ENCODE measurements around the gene ZYG11A.

ZYG11A gene

DNA sequence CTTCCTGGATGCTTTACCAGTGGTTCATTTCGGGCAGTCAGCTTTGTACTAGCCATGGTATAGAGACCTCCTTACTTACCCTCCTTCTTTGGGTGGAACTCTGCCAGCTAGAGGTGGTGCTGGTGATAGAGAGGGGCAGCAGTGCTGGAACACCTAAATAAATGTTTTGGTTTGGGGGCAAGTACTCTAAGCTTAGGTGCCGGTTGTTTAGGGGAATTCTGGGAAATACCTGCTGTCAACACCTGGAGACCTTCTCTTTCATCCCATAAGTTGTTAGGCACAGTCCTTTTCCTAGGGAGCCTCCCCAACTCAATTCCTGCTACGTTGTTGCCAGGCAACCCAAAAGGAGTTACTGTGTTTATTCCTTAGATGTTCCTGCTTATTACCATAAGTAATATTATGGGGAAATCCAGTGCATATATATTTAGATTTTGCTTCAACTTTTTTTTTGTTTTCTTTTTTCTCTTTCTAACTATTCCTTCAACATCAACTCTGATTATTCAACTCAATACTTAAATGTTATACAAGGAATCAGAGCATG is 101.4 kb downstream of the ZYG11A start:
- Histone ChIP-seq H3K4me1 (ENCODE audit: low read depth, poor library complexity, severe bottlenecking) (no peaks in the 10 kb centered on the region), H3K9ac (no peak overlapping the region), H3K79me2 (ENCODE audit: insufficient read depth, low read depth) (no peaks in the 10 kb centered on the region), H3K4me2 (no peak overlapping the region), H2AFZ (ENCODE audit: low read depth) (no peak overlapping the region), H3K36me3 (ENCODE audit: insufficient read depth) (no peaks in the 10 kb centered on the region), H4K20me1 (ENCODE audit: insufficient read depth) (no peaks in the 10 kb centered on the region), H3K27me3 (ENCODE audit: insufficient read depth, low read depth) (no peaks in the 10 kb centered on the region), H3K27ac (no peak overlapping the region), H3K4me3 (IDR thresholded peaks at IDR 0.05; ENCODE audit: insufficient read depth, low read depth, low read length) (no peak overlapping the region)
- TF ChIP-seq, protein P1, sequence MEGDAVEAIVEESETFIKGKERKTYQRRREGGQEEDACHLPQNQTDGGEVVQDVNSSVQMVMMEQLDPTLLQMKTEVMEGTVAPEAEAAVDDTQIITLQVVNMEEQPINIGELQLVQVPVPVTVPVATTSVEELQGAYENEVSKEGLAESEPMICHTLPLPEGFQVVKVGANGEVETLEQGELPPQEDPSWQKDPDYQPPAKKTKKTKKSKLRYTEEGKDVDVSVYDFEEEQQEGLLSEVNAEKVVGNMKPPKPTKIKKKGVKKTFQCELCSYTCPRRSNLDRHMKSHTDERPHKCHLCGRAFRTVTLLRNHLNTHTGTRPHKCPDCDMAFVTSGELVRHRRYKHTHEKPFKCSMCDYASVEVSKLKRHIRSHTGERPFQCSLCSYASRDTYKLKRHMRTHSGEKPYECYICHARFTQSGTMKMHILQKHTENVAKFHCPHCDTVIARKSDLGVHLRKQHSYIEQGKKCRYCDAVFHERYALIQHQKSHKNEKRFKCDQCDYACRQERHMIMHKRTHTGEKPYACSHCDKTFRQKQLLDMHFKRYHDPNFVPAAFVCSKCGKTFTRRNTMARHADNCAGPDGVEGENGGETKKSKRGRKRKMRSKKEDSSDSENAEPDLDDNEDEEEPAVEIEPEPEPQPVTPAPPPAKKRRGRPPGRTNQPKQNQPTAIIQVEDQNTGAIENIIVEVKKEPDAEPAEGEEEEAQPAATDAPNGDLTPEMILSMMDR (conservative IDR thresholded peaks at IDR 0.05; ENCODE audit: low read depth, low read length) = no peak

DNA sequence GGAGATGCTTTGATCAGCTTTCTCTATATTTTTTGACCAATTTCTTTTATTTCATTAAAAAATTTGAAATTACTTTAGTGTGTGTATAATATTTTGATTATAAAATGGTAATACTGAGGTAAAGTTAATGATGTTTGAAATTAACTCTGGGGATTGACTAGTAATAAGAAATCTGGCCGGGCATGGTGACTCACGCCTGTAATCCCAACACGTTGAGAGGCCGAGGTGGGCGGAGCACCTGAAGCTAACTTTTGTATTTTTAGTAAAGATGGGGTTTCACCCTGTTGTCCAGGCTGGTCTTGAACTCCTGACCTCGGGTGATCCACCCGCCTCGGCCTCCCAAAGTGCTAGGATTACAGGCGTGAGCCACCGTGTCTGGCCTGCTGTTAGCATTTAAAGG is 102.0 kb downstream of the ZYG11A start:
- Histone ChIP-seq H3K4me2 (no peak overlapping the region), H4K20me1 (ENCODE audit: insufficient read depth) (no peaks in the 10 kb centered on the region), H3K27me3 (ENCODE audit: insufficient read depth, low read depth) (no peaks in the 10 kb centered on the region), H3K27ac (no peak overlapping the region), H3K36me3 (ENCODE audit: insufficient read depth) (no peaks in the 10 kb centered on the region), H3K4me3 (IDR thresholded peaks at IDR 0.05; ENCODE audit: insufficient read depth, low read depth, low read length) (no peak overlapping the region), H3K4me1 (ENCODE audit: low read depth, poor library complexity, severe bottlenecking) (no peaks in the 10 kb centered on the region), H3K9ac (no peak overlapping the region), H2AFZ (ENCODE audit: low read depth) (no peak overlapping the region), H3K79me2 (ENCODE audit: insufficient read depth, low read depth) (no peaks in the 10 kb centered on the region)
- TF ChIP-seq, protein P1 (conservative IDR thresholded peaks at IDR 0.05; ENCODE audit: low read depth, low read length) = no peak

Measured in KMS-11 (cell line).